Caco-2 (cell line): ENCODE results near the gene PER2. TPM values are rescaled to one million over a fixed set of nuclear protein-coding genes. Genes with fewer than 3 reads are reported as not detected.

Experiments
- BruUV-seq: library from RNA; stranded (reverse); fragments of 400-500 nt; replicated peaks from 2 replicates; lab custom pipeline; 2021; lab: Mats Ljungman, UMichigan
- CTCF ChIA-PET: fragments of 300-600 bp; sonication (Branson Sonifier 250); formaldehyde crosslinking; loops from one replicate; lab custom pipeline; 2022; ENCODE audit warnings: antibody characterized with exemption; lab: Charles Lee
- POLR2A ChIA-PET: fragments of 300-600 bp; sonication (Branson Sonifier 250); formaldehyde crosslinking; loops from one replicate; lab custom pipeline; 2022; ENCODE audit warnings: antibody characterized with exemption; lab: Charles Lee
- DNase-seq, 2 experiments: peaks; one replicate each; pipeline versions ENCODE4 v3.0.0 to v3.0.0-alpha.2; 2020 to 2022
- H3K27me3 ChIP-seq: replicated peaks from 2 replicates; pipeline ENCODE4 v1.6.0; 2011; ENCODE audit warnings: low read length; ENCODE audit not compliant: control insufficient read depth, insufficient read depth
- H3K36me3 ChIP-seq: 2 replicates; pipeline ENCODE4 v1.5.1; 2011; ENCODE audit warnings: low read length; ENCODE audit not compliant: control insufficient read depth, insufficient read depth
- H3K4me1 ChIP-seq: fragments of 250-450 bp; sonication (Bioruptor Pico); 2 replicates; pipeline ENCODE4 v1.5.1; 2020; ENCODE audit warnings: mild to moderate bottlenecking
- H3K4me3 ChIP-seq: 2 replicates; pipeline ENCODE4 v1.5.1; 2011; ENCODE audit warnings: low read depth, mild to moderate bottlenecking, control low read depth, low read length
- H3K9me3 ChIP-seq: fragments of 250-450 bp; sonication (Bioruptor Pico); 2 replicates; pipeline ENCODE4 v1.5.1; 2020; ENCODE audit warnings: mild to moderate bottlenecking, moderate library complexity
- H3K27ac Mint-ChIP-seq: one replicate; pipeline ENCODE4 v1.8.0; 2022; ENCODE audit warnings: mixed read lengths; ENCODE audit not compliant: unreplicated experiment
- H3K27me3 Mint-ChIP-seq: one replicate; pipeline ENCODE4 v1.8.0; 2022; ENCODE audit warnings: mixed read lengths; ENCODE audit not compliant: insufficient read depth, unreplicated experiment
- H3K36me3 Mint-ChIP-seq: one replicate; pipeline ENCODE4 v1.8.0; 2022; ENCODE audit warnings: mild to moderate bottlenecking, mixed read lengths; ENCODE audit not compliant: insufficient read depth, unreplicated experiment
- H3K4me1 Mint-ChIP-seq: one replicate; pipeline ENCODE4 v1.8.0; 2022; ENCODE audit warnings: low read depth, mixed read lengths; ENCODE audit not compliant: unreplicated experiment
- H3K4me3 Mint-ChIP-seq: one replicate; pipeline ENCODE4 v1.8.0; 2022; ENCODE audit warnings: mild to moderate bottlenecking, moderate library complexity, mixed read lengths; ENCODE audit not compliant: unreplicated experiment
- H3K9me3 Mint-ChIP-seq: one replicate; pipeline ENCODE4 v1.8.0; 2022; ENCODE audit warnings: mixed read lengths; ENCODE audit not compliant: unreplicated experiment
- intact Hi-C: fragments of 100-400 bp; cut with micrococcal nuclease; formaldehyde crosslinking; loops from one replicate; pipeline ENCODE4 v1.10.0; 2022; ENCODE audit not compliant: unreplicated experiment
- total RNA-seq: library from RNA; stranded (reverse); gene quantifications from 2 replicates; pipeline ENCODE4 v1.2.3, GENCODE V29; 2022
- TF ChIP-seq, protein P1 (sequence below), 2 experiments: fragments of 200-600 bp in 1 of 2; IDR thresholded peaks; 1 replicate in 1 of 2; 2 replicates in 1 of 2; pipeline versions ENCODE4 v1.5.1 to v1.8.0; 2011 to 2022; ENCODE audit warnings: antibody characterized with exemption in 1 of 2, control low read depth in 1 of 2, inconsistent platforms in 1 of 2, low read depth in 1 of 2, low read length in 1 of 2, mild to moderate bottlenecking in 1 of 2, moderate library complexity in 1 of 2; ENCODE audit not compliant: insufficient read depth in 1 of 2, severe bottlenecking in 1 of 2, unreplicated experiment in 1 of 2

Gene PER2
- total RNA-seq, 1 experiment from 2014 or later, result 12.2 TPM

- Mint-ChIP-seq H3K27ac (peak overlapping the region; percentile 40), H3K4me1 (no peaks in the 10 kb centered on the region), H3K9me3 (no peaks in the 10 kb centered on the region), H3K27me3 (no peaks in the 10 kb centered on the region), H3K36me3 (no peaks in the 10 kb centered on the region), H3K4me3 (peak overlapping the region; percentile 53)
- POLR2A ChIA-PET, result interaction anchor here (0.6 to 1.3 kb wide), 4 partner anchors 24 to 78 kb away, joined by 3 to 5 read pairs (median 4); partner anchors contain the start of genes HES6 and PER2
- Histone ChIP-seq H3K36me3 (no peaks in the 10 kb centered on the region; the same call in 1 of the 2 replicates), H3K4me1 (peaks cover 5% of the 10 kb centered on the region), H3K9me3 (no peaks in the 10 kb centered on the region), H3K27me3 (no peaks in the 10 kb centered on the region), H3K4me3 (no peak overlapping the region)
- TF ChIP-seq, protein P1, sequence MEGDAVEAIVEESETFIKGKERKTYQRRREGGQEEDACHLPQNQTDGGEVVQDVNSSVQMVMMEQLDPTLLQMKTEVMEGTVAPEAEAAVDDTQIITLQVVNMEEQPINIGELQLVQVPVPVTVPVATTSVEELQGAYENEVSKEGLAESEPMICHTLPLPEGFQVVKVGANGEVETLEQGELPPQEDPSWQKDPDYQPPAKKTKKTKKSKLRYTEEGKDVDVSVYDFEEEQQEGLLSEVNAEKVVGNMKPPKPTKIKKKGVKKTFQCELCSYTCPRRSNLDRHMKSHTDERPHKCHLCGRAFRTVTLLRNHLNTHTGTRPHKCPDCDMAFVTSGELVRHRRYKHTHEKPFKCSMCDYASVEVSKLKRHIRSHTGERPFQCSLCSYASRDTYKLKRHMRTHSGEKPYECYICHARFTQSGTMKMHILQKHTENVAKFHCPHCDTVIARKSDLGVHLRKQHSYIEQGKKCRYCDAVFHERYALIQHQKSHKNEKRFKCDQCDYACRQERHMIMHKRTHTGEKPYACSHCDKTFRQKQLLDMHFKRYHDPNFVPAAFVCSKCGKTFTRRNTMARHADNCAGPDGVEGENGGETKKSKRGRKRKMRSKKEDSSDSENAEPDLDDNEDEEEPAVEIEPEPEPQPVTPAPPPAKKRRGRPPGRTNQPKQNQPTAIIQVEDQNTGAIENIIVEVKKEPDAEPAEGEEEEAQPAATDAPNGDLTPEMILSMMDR (IDR thresholded peaks at IDR 0.05; ENCODE audit: insufficient read depth in 1 of 2, low read depth in 1 of 2, low read length in 1 of 2, severe bottlenecking in 1 of 2, unreplicated experiment in 1 of 2), result peak; percentile 39 to 72
- no TSS peak for BruUV-seq
- peak; percentile 84 to 92 for DNase-seq
- intact Hi-C loops, result loop anchor here (2.0 kb wide), 2 partner anchors 103 to 405 kb away; partner anchors contain the start of gene RAMP1
- CTCF ChIA-PET, result interaction anchor here (0.6 to 1.7 kb wide), 23 partner anchors 8 to 788 kb away, joined by 3 to 13 read pairs (median 4); partner anchors contain the start of genes HES6 and SCLY
These were observed 25.0 kb downstream of the PER2 start for GRCh38 chr2:238263204-238264071.

- POLR2A ChIA-PET, result interaction anchor here (1.3 kb wide), 1 partner anchor 23 kb away, joined by 5 read pairs; the partner anchor contains the start of gene HES6
- Mint-ChIP-seq H3K27ac (no peak overlapping the region), H3K4me1 (no peaks in the 10 kb centered on the region), H3K36me3 (no peaks in the 10 kb centered on the region), H3K4me3 (no peak overlapping the region), H3K9me3 (no peaks in the 10 kb centered on the region), H3K27me3 (no peaks in the 10 kb centered on the region)
- H3K36me3 ChIP-seq, result no peaks in the 10 kb centered on the region; the same call in 1 of the 2 replicates
- TF ChIP-seq, protein P1 (IDR thresholded peaks at IDR 0.05; ENCODE audit: insufficient read depth in 1 of 2, low read depth in 1 of 2, low read length in 1 of 2, severe bottlenecking in 1 of 2, unreplicated experiment in 1 of 2), result no peak
- DNase-seq, result no peak
- H3K9me3 ChIP-seq, result no peaks in the 10 kb centered on the region
- H3K27me3 ChIP-seq, result no peaks in the 10 kb centered on the region
- CTCF ChIA-PET, result interaction anchor here (0.7 to 1.7 kb wide), 17 partner anchors 10 to 404 kb away, joined by 3 to 13 read pairs (median 4); partner anchors contain the start of genes HES6 and SCLY
- intact Hi-C loops, result loop anchor here (2.0 kb wide), 2 partner anchors 102 to 404 kb away; partner anchors contain the start of gene RAMP1
- no TSS peak for BruUV-seq
- H3K4me3 ChIP-seq, result no peak overlapping the region
- H3K4me1 ChIP-seq, result peaks cover 5% of the 10 kb centered on the region
These were observed 25.8 kb downstream of the PER2 start for GRCh38 chr2:238262496-238263122.
